ENCODE data around the gene KIFC3.

- TF ChIP-seq POLR2AphosphoS5 (IDR thresholded peaks at IDR 0.05) (no peak), POLR2A (IDR thresholded peaks at IDR 0.05; ENCODE audit: low read depth) (no peak), CTCF (IDR thresholded peaks at IDR 0.05) (no peak)
Measured at GRCh38 chr16:57843400-57843799, 41.1 kb upstream of the KIFC3 start.
